IMR-90 (cell line): ENCODE results near the gene ITGAX. TPM values are rescaled to one million over a fixed set of nuclear protein-coding genes. Genes with fewer than 3 reads are reported as not detected.

Experiments used
- ATAC-seq: fragments of 200-7000 bp; cut with Tn5 transposase; 2 replicates; pipeline ENCODE4 v1.9.1; 2020; ENCODE audit warnings: low read depth, mild to moderate bottlenecking, moderate library complexity
- BruUV-seq: library from RNA; stranded (reverse); fragments of 400-500 nt; replicated peaks from 2 replicates; lab custom pipeline; 2021; lab: Mats Ljungman, UMichigan
- CTCF ChIA-PET: fragments of 300-600 bp; formaldehyde crosslinking; extraction: SDS; loops from one replicate; lab custom pipeline; 2021; ENCODE audit warnings: antibody characterized with exemption; lab: Yijun Ruan, JAX
- POLR2A ChIA-PET: fragments of 300-600 bp; sonication (Branson Sonifier 250); formaldehyde crosslinking; loops from one replicate; lab custom pipeline; 2022; ENCODE audit warnings: antibody characterized with exemption; ENCODE audit not compliant: unreplicated experiment; lab: Charles Lee
- DNase-seq: peaks from one replicate; pipeline ENCODE4 v3.0.0; 2013
- H2AFZ ChIP-seq: replicated peaks from 2 replicates; pipeline ENCODE3; 2013; ENCODE audit warnings: low read length, mild to moderate bottlenecking; ENCODE audit not compliant: poor library complexity
- H2AK5ac ChIP-seq: 2 replicates; pipeline ENCODE4 v1.6.1; 2013; ENCODE audit warnings: low read depth, low read length, inconsistent platforms
- H2AK9ac ChIP-seq: replicated peaks from 2 replicates; pipeline ENCODE3; 2013; ENCODE audit warnings: mild to moderate bottlenecking, low read depth, low read length, moderate library complexity; ENCODE audit not compliant: poor library complexity
- H2BK120ac ChIP-seq: 2 replicates; pipeline ENCODE4 v1.6.1; 2013; ENCODE audit warnings: low read depth, low read length, inconsistent platforms
- H2BK15ac ChIP-seq: 3 replicates; pipeline ENCODE4 v1.6.1; 2013; ENCODE audit warnings: low read depth, low read length, inconsistent platforms
- H2BK20ac ChIP-seq: 2 replicates; pipeline ENCODE4 v1.6.1; 2013; ENCODE audit warnings: low read depth, mild to moderate bottlenecking, inconsistent platforms, low read length, moderate library complexity
- H2BK5ac ChIP-seq: 2 replicates; pipeline ENCODE4 v1.6.1; 2013; ENCODE audit warnings: mild to moderate bottlenecking, low read depth, low read length, inconsistent platforms; ENCODE audit not compliant: poor library complexity, severe bottlenecking
- H3K14ac ChIP-seq: replicated peaks from 2 replicates; pipeline ENCODE4 v1.6.1; 2013; ENCODE audit warnings: low read depth, low read length, inconsistent platforms
- H3K18ac ChIP-seq: 2 replicates; pipeline ENCODE4 v1.6.1; 2013; ENCODE audit warnings: low read depth, low read length, control low read depth
- H3K23ac ChIP-seq: 2 replicates; pipeline ENCODE4 v1.6.1; 2013; ENCODE audit warnings: low read depth, low read length, inconsistent platforms
- H3K27ac ChIP-seq: 2 replicates; pipeline ENCODE4 v1.5.1; 2013; ENCODE audit warnings: mild to moderate bottlenecking, control low read depth, low read length; ENCODE audit not compliant: insufficient read depth
- H3K27me3 ChIP-seq: 2 replicates; pipeline ENCODE4 v1.6.1; 2013; ENCODE audit warnings: low read length; ENCODE audit not compliant: control insufficient read depth, insufficient read depth
- H3K36me3 ChIP-seq: 2 replicates; pipeline ENCODE4 v1.6.1; 2013; ENCODE audit warnings: low read length, mixed read lengths; ENCODE audit not compliant: control insufficient read depth, insufficient read depth
- H3K4ac ChIP-seq: 2 replicates; pipeline ENCODE4 v1.6.1; 2013; ENCODE audit warnings: low read depth, low read length, inconsistent platforms
- H3K4me1 ChIP-seq: 2 replicates; pipeline ENCODE4 v1.6.1; 2013; ENCODE audit warnings: low read length, mixed read lengths; ENCODE audit not compliant: control insufficient read depth, insufficient read depth
- H3K4me2 ChIP-seq: 2 replicates; pipeline ENCODE4 v1.6.1; 2013; ENCODE audit warnings: low read depth, mild to moderate bottlenecking, control low read depth, low read length, moderate library complexity
- H3K4me3 ChIP-seq: 2 replicates; pipeline ENCODE4 v1.5.1; 2013; ENCODE audit warnings: low read depth, mild to moderate bottlenecking, control low read depth, low read length, moderate library complexity; ENCODE audit not compliant: insufficient read depth
- H3K56ac ChIP-seq: 2 replicates; pipeline ENCODE4 v1.6.1; 2013; ENCODE audit warnings: low read length, inconsistent platforms; ENCODE audit not compliant: insufficient read depth; ENCODE audit errors: extremely low read depth
- H3K79me1 ChIP-seq, 2 experiments: 2 replicates each; pipeline ENCODE4 v1.6.1; 2013; ENCODE audit warnings: low read length in 2 of 2, inconsistent platforms in 1 of 2, low read depth in 1 of 2
- H3K9ac ChIP-seq: 2 replicates; pipeline ENCODE4 v1.6.1; 2013; ENCODE audit warnings: low read depth, low read length, control low read depth
- H3K9me1 ChIP-seq: 2 replicates; pipeline ENCODE4 v1.6.1; 2013; ENCODE audit warnings: low read length, inconsistent platforms; ENCODE audit not compliant: insufficient read depth
- H3K9me3 ChIP-seq: 2 replicates; pipeline ENCODE4 v1.6.1; 2013; ENCODE audit warnings: low read length; ENCODE audit not compliant: control insufficient read depth, insufficient read depth
- H4K20me1 ChIP-seq: 2 replicates; pipeline ENCODE4 v1.6.1; 2013; ENCODE audit warnings: low read length, inconsistent platforms; ENCODE audit not compliant: insufficient read depth
- H4K5ac ChIP-seq: 2 replicates; pipeline ENCODE4 v1.6.1; 2013; ENCODE audit warnings: mild to moderate bottlenecking, low read depth, low read length, control low read depth
- H4K8ac ChIP-seq, 2 experiments: 2 replicates each; pipeline ENCODE4 v1.6.1; 2013; ENCODE audit warnings: low read depth in 2 of 2, low read length in 2 of 2, control low read depth in 1 of 2, inconsistent platforms in 1 of 2
- H4K91ac ChIP-seq: 2 replicates; pipeline ENCODE4 v1.6.1; 2013; ENCODE audit warnings: low read depth, low read length, inconsistent platforms; ENCODE audit not compliant: insufficient read depth
- BHLHE40 ChIP-seq: fragments of 150-350 bp; IDR thresholded peaks from 2 replicates; pipeline ENCODE4 v1.6.1; 2016; ENCODE audit warnings: mild to moderate bottlenecking, low read depth, low read length
- CEBPB ChIP-seq: IDR thresholded peaks from 2 replicates; pipeline ENCODE4 v1.6.1; 2012; ENCODE audit warnings: low read depth, low read length, improper control_type of control experiment
- CHD1 ChIP-seq: IDR thresholded peaks from 2 replicates; pipeline ENCODE4 v1.6.1; 2012; ENCODE audit warnings: low read depth, low read length, improper control_type of control experiment
- CTCF ChIP-seq: conservative IDR thresholded peaks from 2 replicates; pipeline ENCODE4 v1.5.1; 2012; ENCODE audit warnings: mild to moderate bottlenecking, low read depth, low read length, improper control_type of control experiment
- FOS ChIP-seq: fragments of 150-350 bp; IDR thresholded peaks from 2 replicates; pipeline ENCODE4 v1.6.1; 2016; ENCODE audit warnings: low read depth, low read length
- MAFK ChIP-seq: IDR thresholded peaks from 2 replicates; pipeline ENCODE4 v1.6.1; 2012; ENCODE audit warnings: low read depth, low read length, improper control_type of control experiment
- MAZ ChIP-seq: IDR thresholded peaks from 2 replicates; pipeline ENCODE4 v1.6.1; 2012; ENCODE audit warnings: low read depth, mild to moderate bottlenecking, low read length, improper control_type of control experiment, moderate library complexity, borderline replicate concordance
- NFE2L2 ChIP-seq: fragments of 150-350 bp; IDR thresholded peaks from 2 replicates; pipeline ENCODE4 v1.6.1; 2016; ENCODE audit warnings: low read depth, mild to moderate bottlenecking, low read length
- POLR2A ChIP-seq: IDR thresholded peaks from 2 replicates; pipeline ENCODE4 v1.6.1; 2012; ENCODE audit warnings: mild to moderate bottlenecking, low read depth, low read length
- RAD21 ChIP-seq: IDR thresholded peaks from 2 replicates; pipeline ENCODE4 v1.6.1; 2012; ENCODE audit warnings: low read length, improper control_type of control experiment
- WGBS, 2 experiments: methylation state at CpG; one replicate each; pipeline versions ENCODE4 v1.1.5 to v1.1.7; 2013; ENCODE audit warnings: missing lambda C conversion rate in 2 of 2; ENCODE audit not compliant: insufficient read length in 1 of 2; ENCODE audit errors: extremely low coverage in 2 of 2; 5-methylcytosine and 5-hydroxymethylcytosine counted together
- dilution Hi-C: fragments of 300-500 bp; cut with HindIII; formaldehyde crosslinking; loops from one replicate; pipeline ENCODE4 v1.14.3; 2018; ENCODE audit warnings: low sequenced_read_pairs; ENCODE audit not compliant: unreplicated experiment
- in situ Hi-C: fragments of 300-500 bp; cut with MboI; formaldehyde crosslinking; loops from 3 replicates; pipeline ENCODE4 v1.14.3; 2019; ENCODE audit warnings: low sequenced_read_pairs, inconsistent platforms, mixed read lengths
- intact Hi-C: fragments of 100-400 bp; cut with micrococcal nuclease; formaldehyde crosslinking; loops from 2 replicates; pipeline ENCODE4 v1.10.0; 2022
- polyA plus RNA-seq, 3 experiments: library from polyadenylated mRNA; depleted of rRNA; stranded (reverse); fragments of >200 nt; gene quantifications; 2 replicates each; pipeline ENCODE4 v1.2.3, GENCODE V29; 2012; ENCODE audit warnings: low replicate concordance in 1 of 3
- total RNA-seq: library from RNA; depleted of rRNA; stranded (reverse); fragments of >200 nt; gene quantifications from 2 replicates; pipeline ENCODE4 v1.2.3, GENCODE V29; 2012
- TF ChIP-seq, protein P1 (sequence below): fragments of 150-350 bp; IDR thresholded peaks from 2 replicates; pipeline ENCODE4 v1.6.1; 2017; ENCODE audit warnings: mild to moderate bottlenecking, antibody characterized with exemption, low read length, low read depth
- TF ChIP-seq, protein P2 (sequence below): fragments of 150-350 bp; IDR thresholded peaks from 2 replicates; pipeline ENCODE4 v1.6.1; 2016; ENCODE audit warnings: low read depth, mild to moderate bottlenecking, low read length, moderate library complexity, borderline replicate concordance

ITGAX gene
- total and polyA plus RNA-seq, 2 of the 4 experiments (the other 2 are of a cell fraction), result 0.09 to 0.18 TPM

GRCh38 chr16:31323959-31324629 lies 30.9 kb upstream of the ITGAX start:
- ATAC-seq (no peak), DNase-seq (no peak)
- no peak overlapping the region for H2BK20ac ChIP-seq
- no peak overlapping the region for H3K14ac ChIP-seq
- no peak overlapping the region for H3K56ac ChIP-seq
- H3K4me1 ChIP-seq, result no peaks in the 10 kb centered on the region
- H3K4ac ChIP-seq, result no peak overlapping the region
- H2BK5ac ChIP-seq, result no peak overlapping the region
- TF ChIP-seq NFE2L2, result no peak
- TF ChIP-seq MAFK, result no peak
- no peak for TF ChIP-seq POLR2A
- TF ChIP-seq MAZ, result no peak
- TF ChIP-seq BHLHE40, result no peak
- TF ChIP-seq CHD1, result no peak
- no peak for TF ChIP-seq FOS
- TF ChIP-seq, protein P1, sequence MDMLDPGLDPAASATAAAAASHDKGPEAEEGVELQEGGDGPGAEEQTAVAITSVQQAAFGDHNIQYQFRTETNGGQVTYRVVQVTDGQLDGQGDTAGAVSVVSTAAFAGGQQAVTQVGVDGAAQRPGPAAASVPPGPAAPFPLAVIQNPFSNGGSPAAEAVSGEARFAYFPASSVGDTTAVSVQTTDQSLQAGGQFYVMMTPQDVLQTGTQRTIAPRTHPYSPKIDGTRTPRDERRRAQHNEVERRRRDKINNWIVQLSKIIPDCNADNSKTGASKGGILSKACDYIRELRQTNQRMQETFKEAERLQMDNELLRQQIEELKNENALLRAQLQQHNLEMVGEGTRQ, result no peak
- TF ChIP-seq, protein P2, sequence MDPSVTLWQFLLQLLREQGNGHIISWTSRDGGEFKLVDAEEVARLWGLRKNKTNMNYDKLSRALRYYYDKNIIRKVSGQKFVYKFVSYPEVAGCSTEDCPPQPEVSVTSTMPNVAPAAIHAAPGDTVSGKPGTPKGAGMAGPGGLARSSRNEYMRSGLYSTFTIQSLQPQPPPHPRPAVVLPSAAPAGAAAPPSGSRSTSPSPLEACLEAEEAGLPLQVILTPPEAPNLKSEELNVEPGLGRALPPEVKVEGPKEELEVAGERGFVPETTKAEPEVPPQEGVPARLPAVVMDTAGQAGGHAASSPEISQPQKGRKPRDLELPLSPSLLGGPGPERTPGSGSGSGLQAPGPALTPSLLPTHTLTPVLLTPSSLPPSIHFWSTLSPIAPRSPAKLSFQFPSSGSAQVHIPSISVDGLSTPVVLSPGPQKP, result no peak
- no peak for TF ChIP-seq RAD21
- no peak for TF ChIP-seq CTCF
- TF ChIP-seq CEBPB, result no peak
- no peaks in the 10 kb centered on the region; the same call in 1 of the 2 replicates for H3K27me3 ChIP-seq
- H3K79me1 ChIP-seq, result no peaks in the 10 kb centered on the region
- H2AFZ ChIP-seq, result no peak overlapping the region
- CTCF ChIA-PET, result no interaction called here
- H3K36me3 ChIP-seq, result no peaks in the 10 kb centered on the region
- no peak overlapping the region for H3K27ac ChIP-seq
- no TSS peak for BruUV-seq
- no peak overlapping the region for H3K18ac ChIP-seq
- no peak overlapping the region for H3K4me3 ChIP-seq
- H4K20me1 ChIP-seq, result no peaks in the 10 kb centered on the region
- no peak overlapping the region for H3K4me2 ChIP-seq
- H4K8ac ChIP-seq, result no peak overlapping the region
- H2BK120ac ChIP-seq, result no peak overlapping the region
- 82% methylated on average over 5 of the region's 10 CpGs; no CpG with 5 or more reads in 1 of the 2 experiments for WGBS, 2 experiments
- H3K9me3 ChIP-seq, result peaks cover 6% of the 10 kb centered on the region; the same call in 1 of the 2 replicates
- no peak overlapping the region for H2AK9ac ChIP-seq
- no peak overlapping the region for H2AK5ac ChIP-seq
- H4K5ac ChIP-seq, result no peak overlapping the region
- H3K23ac ChIP-seq, result no peak overlapping the region
- H3K9me1 ChIP-seq, result no peaks in the 10 kb centered on the region
- H4K91ac ChIP-seq, result no peak overlapping the region
- H3K9ac ChIP-seq, result no peak overlapping the region
- intact Hi-C loops, result no loop called here
- in situ Hi-C loops, result no loop called here
- no peak overlapping the region for H2BK15ac ChIP-seq
- POLR2A ChIA-PET, result no interaction called here
- dilution Hi-C loops, result no loop called here
